GM19035 (cell line): Measurements from ENCODE around the gene F8.
A peak's percentile ranks its signal among the peaks of the same experiment; 100 is the strongest.

ENCODE experiments used
- ATAC-seq: cut with Tn5 transposase; IDR thresholded peaks from one replicate; pipeline ENCODE4 v1.9.1; 2021; ENCODE audit not compliant: unreplicated experiment

F8 gene

GRCh38 chrX:155022585-155022984 is at the start of gene F8:
Gene F8 (minus strand): TSS chrX:155022723. CDS start chrX:155022552, 171 bp downstream.
- no peak for ATAC-seq

DNA sequence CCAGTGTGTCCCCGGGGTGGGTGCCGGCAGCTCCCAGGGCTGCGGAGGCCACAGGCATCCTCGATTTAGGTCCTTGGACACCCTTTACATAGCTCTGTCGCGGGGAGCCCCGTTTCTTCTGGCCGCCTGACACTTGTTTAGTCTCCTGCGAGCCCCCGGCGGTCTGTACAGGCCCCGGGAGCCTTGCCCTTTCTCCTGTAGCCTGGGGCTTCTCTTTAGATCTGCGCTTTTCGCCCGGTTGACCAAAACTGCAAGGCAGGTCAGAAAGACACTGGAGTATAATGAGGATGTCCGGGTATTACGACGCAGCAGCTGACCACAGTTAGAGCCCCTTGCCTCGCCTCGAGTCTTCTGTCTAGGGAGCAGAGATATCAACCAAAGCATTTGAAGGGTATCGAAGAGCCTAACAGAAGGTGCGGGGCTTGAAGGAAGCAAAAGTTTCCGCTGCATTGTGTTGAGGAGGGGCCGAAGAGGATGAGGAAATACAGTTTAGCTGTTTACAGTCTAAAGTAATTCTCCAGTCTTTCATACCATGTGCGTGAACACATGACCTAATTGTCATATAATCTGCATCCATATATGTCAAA is 49.3 kb upstream of the F8 start:
- ATAC-seq, result peak; percentile 35

GRCh38 chrX:155070975-155071693 is 48.6 kb upstream of the F8 start, which contains the start of the genes BRCC3, CMC4 and MTCP1:
Gene BRCC3 (plus strand): TSS chrX:155071508. CDS start chrX:155071528, 20 bp downstream.
Gene CMC4 (minus strand): TSS chrX:155071136. CDS start chrX:155064023, 7,113 bp downstream.
Gene MTCP1 (minus strand): TSS chrX:155071136. CDS start chrX:155066010, 5,126 bp downstream.
- peak; percentile 90 for ATAC-seq

- ATAC-seq, result peak; percentile 24
Observed at GRCh38 chrX:155070663-155070974, 48.1 kb upstream of the F8 start.

- ATAC-seq, result no peak
Observed at GRCh38 chrX:155070038-155070437, 47.5 kb upstream of the F8 start.

DNA sequence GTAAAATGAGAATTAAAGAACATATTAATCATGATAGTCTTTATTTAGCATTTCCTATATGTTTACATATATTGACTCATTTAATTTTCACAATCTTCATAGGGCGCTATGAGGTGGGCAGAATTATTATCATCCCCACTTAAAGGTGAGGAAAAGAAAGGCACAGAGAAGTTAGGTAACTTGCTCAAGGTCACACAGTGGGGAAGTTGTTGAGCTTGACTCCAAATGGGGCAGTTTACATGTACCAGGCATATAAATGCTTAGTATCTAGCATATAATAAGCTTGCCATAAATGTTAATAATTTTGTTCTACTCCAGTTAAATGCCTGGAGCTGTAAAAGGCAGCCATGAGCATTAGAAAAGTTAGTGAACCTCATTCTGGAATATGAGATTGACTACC is 46.9 kb upstream of the F8 start:
- ATAC-seq, result no peak

DNA sequence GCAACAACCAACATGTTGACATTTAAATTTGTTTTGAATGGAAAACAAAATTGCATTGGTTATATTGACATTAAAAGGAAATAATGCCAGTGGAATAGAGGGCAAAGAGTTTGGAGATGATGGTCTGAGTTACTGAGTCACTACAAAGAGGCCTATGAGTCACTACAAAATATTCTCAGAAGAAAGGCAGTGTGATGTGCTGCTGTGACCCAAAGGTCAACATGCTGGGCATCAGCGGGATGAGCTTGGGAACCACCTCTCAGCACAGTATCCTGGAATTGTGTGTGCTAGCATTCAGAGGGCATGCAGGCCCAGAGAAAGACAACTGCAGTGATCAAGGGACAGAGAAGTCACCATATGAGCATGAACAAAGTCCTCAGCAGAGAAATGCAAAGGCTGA is 45.6 kb upstream of the F8 start:
- no peak for ATAC-seq

DNA sequence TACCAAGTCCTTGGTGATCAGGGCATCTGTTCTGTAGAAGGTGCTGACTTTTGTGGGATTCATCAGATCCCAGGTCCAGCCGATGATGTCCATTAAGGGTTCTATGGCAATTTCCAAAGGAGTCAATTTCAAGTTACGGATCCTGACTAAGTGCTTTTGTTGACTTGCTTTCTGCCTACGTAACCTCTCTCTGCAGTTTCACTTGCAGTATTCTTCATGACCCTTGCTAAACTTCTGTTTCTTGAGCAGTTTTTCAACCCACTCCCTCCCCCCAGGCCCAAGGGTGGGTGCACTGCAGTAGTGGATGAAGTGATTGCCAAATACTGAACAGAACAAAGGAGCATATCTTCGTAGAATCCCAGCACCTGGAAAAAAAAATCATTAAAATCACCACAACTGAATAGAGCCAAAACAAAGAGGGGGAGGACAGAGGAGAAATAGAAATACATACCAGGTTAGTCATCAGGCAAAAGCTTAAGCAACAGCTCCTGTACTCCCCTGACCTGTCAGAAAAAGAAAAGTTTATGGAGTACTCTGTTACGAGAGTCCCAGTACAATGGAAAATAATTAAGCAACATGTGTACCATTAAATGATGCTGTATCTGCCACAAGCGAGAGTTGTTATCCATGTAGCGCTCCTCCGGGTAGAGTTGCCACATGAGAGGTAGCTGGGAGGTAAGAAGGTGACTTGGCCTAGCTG is 42.7 kb upstream of the F8 start:
- no peak for ATAC-seq

DNA sequence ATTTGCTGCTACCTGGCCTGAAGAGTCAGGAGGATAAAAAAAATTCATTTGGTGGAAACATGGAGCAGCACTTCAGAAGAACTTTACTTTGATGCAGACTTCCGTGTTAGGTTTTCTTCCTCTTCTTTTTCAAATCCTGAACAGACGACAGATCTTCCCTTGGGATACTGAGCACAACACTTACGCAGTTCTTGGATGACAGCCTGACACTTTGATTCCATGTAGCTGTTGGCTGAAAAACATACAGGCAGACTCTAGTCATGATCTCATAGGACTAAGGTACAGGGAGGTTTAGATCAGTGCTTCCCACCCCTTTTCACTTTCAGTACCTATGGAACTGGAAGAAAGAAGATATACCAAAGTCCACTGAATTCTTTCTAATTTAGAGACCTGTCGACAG is 39.2 kb upstream of the F8 start:
- no peak for ATAC-seq

GRCh38 chrX:155056877-155057792 is 34.6 kb upstream of the F8 start:
- peak; percentile 71 for ATAC-seq

GRCh38 chrX:155056471-155056870 is 33.9 kb upstream of the F8 start:
- ATAC-seq, result no peak

DNA sequence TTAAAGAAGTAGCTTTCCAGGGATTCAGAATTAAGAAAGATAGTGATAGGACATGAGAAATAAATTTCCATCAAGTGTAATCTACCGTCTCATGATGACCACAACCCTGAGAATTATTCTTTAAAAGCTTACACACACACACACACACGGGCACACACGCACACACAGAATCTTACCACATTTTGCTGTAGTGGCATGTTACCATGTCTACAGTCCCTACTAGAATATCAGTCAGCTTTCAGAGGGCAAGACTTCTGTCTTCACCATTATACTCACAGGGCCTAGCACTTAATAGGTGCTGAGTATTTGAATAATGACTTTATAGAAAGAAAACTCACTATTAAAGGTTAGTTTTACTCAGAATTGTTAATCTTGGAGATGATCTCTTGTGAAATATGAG is 33.0 kb upstream of the F8 start:
- no peak for ATAC-seq

DNA sequence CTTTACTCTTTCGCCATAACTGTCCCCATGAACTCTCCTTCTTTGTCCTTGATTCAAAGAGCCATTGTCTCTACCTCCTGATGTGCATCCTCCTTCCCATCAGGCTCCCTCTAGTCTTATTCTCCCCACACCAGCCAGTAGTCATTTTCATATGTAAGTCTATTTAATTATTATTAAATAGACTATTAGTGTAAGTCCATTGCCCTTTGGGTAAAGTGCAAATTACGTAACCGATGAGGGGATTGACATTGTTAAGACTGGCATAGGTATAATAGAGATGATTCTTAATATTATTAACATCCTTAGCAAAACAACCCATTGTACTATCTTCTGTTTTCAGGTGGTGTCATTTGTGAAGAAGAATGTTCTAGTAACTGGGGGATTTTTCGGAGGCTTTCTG is 31.7 kb upstream of the F8 start:
- ATAC-seq, result no peak

GRCh38 chrX:155053656-155054055 is 31.1 kb upstream of the F8 start:
- ATAC-seq, result no peak

GRCh38 chrX:155052738-155053498 is 30.4 kb upstream of the F8 start:
- ATAC-seq, result no peak

DNA sequence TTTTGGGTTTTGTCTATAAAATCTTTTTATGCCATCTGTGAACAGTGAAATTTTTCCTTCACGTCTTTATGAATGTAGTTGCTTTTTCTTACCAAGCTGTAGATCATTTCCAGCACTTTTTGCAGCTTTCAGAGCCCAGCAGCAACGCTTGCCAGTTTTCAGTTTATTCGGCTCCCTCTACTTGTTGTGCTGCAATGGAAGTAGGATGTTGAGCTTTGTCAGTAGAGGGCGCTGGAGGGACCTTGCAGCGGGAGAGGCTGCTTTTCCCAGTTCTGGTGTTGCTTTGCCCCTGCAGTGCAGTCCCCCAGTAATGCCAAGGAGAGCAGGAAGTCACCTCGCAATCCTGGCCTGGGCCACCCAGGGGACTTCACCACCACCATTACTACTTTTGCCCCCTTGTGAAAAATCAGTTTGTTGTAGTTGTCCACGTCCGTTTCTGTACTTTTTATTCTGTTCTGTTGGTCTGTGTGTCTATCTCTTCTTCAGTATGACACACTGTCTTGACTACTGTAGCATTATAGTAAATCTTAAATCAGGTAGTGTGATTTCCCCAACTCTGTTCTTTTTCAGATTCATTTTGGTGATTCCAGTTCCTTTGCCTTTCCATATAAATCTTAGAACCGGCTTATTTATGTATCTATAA is 26.6 kb upstream of the F8 start:
- ATAC-seq, result no peak

DNA sequence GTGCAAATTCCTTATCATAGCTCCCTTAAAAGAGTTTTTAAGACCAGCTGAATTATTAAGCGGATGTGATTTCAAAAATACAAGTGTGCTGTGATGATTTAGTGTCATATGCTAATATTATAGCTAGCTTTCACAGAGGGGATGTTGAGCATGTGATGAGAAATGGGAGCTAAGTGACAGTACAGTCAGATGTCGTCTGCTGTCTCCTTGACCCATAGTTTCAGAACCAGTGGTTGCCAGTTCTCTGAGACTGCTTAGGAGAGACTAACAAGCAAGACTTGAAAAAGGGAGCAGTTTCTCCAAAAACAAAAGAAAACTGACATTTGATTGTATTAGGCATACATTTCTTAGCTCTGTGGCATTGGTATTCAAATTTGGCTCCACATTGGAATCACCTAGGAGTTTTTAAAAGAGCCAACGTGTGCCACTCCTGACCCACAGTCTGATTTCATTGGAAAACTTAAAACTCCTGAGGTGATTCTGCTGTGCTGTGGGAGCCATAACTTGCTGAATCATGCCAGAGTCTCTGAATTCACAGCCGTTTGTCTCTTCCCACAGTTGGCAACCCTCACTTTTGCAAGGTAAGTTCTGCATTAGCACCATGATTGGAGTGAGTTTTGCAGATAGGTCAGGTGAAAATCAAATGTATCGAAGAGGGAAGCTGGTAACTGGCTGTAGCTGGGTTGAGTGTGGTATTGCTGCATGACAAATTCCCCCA is 24.4 kb upstream of the F8 start:
- ATAC-seq, result no peak

GRCh38 chrX:155046129-155046810 is 23.7 kb upstream of the F8 start:
- no peak for ATAC-seq

GRCh38 chrX:155035688-155036087 is 13.2 kb upstream of the F8 start:
- ATAC-seq, result no peak
